Endothelial cell of umbilical vein (primary cell): Measurements from ENCODE around the gene BCOR. TPM values are rescaled to one million over a fixed set of nuclear protein-coding genes. Genes with fewer than 3 reads are reported as not detected.

Experiments
- BruUV-seq: library from RNA; stranded (reverse); fragments of 400-500 nt; replicated peaks from 2 replicates; lab custom pipeline; 2021; lab: Mats Ljungman, UMichigan
- CTCF ChIA-PET: fragments of 300-600, 350-600 bp; sonication (Branson Sonifier 250); formaldehyde crosslinking; loops from one replicate; lab custom pipeline; 2021; ENCODE audit warnings: antibody characterized with exemption, inconsistent platforms; lab: Charles Lee
- POLR2A ChIA-PET: fragments of 300-600, 350-600 bp; sonication (Branson Sonifier 250); formaldehyde crosslinking; loops from one replicate; lab custom pipeline; 2021; ENCODE audit warnings: antibody characterized with exemption, inconsistent platforms; lab: Charles Lee
- DNase-seq: peaks from one replicate; pipeline ENCODE4 v3.0.0-alpha.2; 2011; ENCODE audit warnings: low read depth, low spot score
- FAIRE-seq: peaks from 2 replicates; lab custom pipeline; 2011; peaks lifted over from hg19 to GRCh38; lab: Jason Lieb, UNC
- H2AFZ ChIP-seq: 2 replicates; pipeline ENCODE4 v1.6.0; 2012; ENCODE audit warnings: low read depth, low read length, control low read depth, inconsistent platforms
- H3K27ac ChIP-seq: 2 replicates; pipeline ENCODE4 v1.5.1; 2011; ENCODE audit warnings: low read depth, mild to moderate bottlenecking, control low read depth, low read length, moderate library complexity; ENCODE audit not compliant: insufficient read depth
- H3K27me3 ChIP-seq, 2 experiments: 2 replicates each; pipeline versions ENCODE4 v1.6.0 to v1.6.1; 2011; ENCODE audit warnings: low read length in 2 of 2, mixed read lengths in 1 of 2; ENCODE audit not compliant: control insufficient read depth in 2 of 2, insufficient read depth in 2 of 2
- H3K36me3 ChIP-seq, 2 experiments: 2 replicates in 1 of 2; 3 replicates in 1 of 2; pipeline ENCODE4 v1.5.1; 2011; ENCODE audit warnings: low read length in 2 of 2, mild to moderate bottlenecking in 1 of 2, moderate library complexity in 1 of 2; ENCODE audit not compliant: control insufficient read depth in 2 of 2, insufficient read depth in 2 of 2; ENCODE audit errors: extremely low read depth in 1 of 2
- H3K4me1 ChIP-seq: 3 replicates; pipeline ENCODE4 v1.5.1; 2011; ENCODE audit warnings: mild to moderate bottlenecking, low read length; ENCODE audit not compliant: control insufficient read depth, insufficient read depth; ENCODE audit errors: extremely low read depth
- H3K4me2 ChIP-seq: 2 replicates; pipeline ENCODE4 v1.6.1; 2011; ENCODE audit warnings: low read length, control low read depth, mixed read lengths; ENCODE audit not compliant: insufficient read depth
- H3K4me3 ChIP-seq, 3 experiments: fragments of 200-600 bp in 1 of 3; sonication (generic), shearing (Covaris generic) in 1 of 3; replicated peaks in 1 of 3; 2 replicates each; pipeline ENCODE4 v1.5.1; 2011 to 2016; ENCODE audit warnings: control low read depth in 3 of 3, low read length in 3 of 3, mild to moderate bottlenecking in 2 of 3, inconsistent platforms in 1 of 3, low read depth in 1 of 3, moderate library complexity in 1 of 3; ENCODE audit not compliant: insufficient read depth in 1 of 3
- H3K79me2 ChIP-seq: 2 replicates; pipeline ENCODE4 v1.6.0; 2012; ENCODE audit warnings: low read length, inconsistent platforms; ENCODE audit not compliant: control insufficient read depth, insufficient read depth
- H3K9ac ChIP-seq: replicated peaks from 2 replicates; pipeline ENCODE3; 2011; ENCODE audit warnings: low read length, control low read depth; ENCODE audit not compliant: insufficient read depth; ENCODE audit errors: extremely low read depth
- H3K9me1 ChIP-seq: replicated peaks from 3 replicates; pipeline ENCODE4 v1.6.0; 2011; ENCODE audit warnings: mild to moderate bottlenecking, low read length; ENCODE audit not compliant: control insufficient read depth, insufficient read depth; ENCODE audit errors: extremely low read depth
- H3K9me3 ChIP-seq: replicated peaks from 2 replicates; pipeline ENCODE4 v1.5.1; 2012; ENCODE audit warnings: low read length, inconsistent platforms; ENCODE audit not compliant: control insufficient read depth, insufficient read depth
- H4K20me1 ChIP-seq: replicated peaks from 2 replicates; pipeline ENCODE3; 2011; ENCODE audit warnings: mild to moderate bottlenecking, low read length; ENCODE audit not compliant: control insufficient read depth, insufficient read depth; ENCODE audit errors: extremely low read depth
- EZH2 ChIP-seq: IDR thresholded peaks from 2 replicates; pipeline ENCODE4 v1.6.1; 2012; ENCODE audit warnings: borderline replicate concordance, low read depth, mild to moderate bottlenecking, moderate library complexity, low read length, inconsistent platforms; ENCODE audit not compliant: severe bottlenecking
- FOS ChIP-seq: IDR thresholded peaks from 2 replicates; pipeline ENCODE4 v1.6.1; 2011; ENCODE audit warnings: mild to moderate bottlenecking, low read length, moderate library complexity, borderline replicate concordance; ENCODE audit not compliant: insufficient read depth
- GATA2 ChIP-seq: IDR thresholded peaks from 2 replicates; pipeline ENCODE4 v1.7.0; 2011; ENCODE audit warnings: low read depth, mild to moderate bottlenecking, moderate library complexity, mixed read lengths, low read length; ENCODE audit not compliant: insufficient read length, insufficient read depth
- JUN ChIP-seq: IDR thresholded peaks from 2 replicates; pipeline ENCODE4 v1.6.1; 2011; ENCODE audit warnings: borderline replicate concordance, low read depth; ENCODE audit not compliant: insufficient read length, insufficient read depth
- MYC ChIP-seq: IDR thresholded peaks from one replicate; pipeline ENCODE4 v1.6.1; 2011; ENCODE audit warnings: mild to moderate bottlenecking, low read depth, low read length
- POLR2A ChIP-seq: IDR thresholded peaks from 2 replicates; pipeline ENCODE4 v1.6.1; 2012; ENCODE audit warnings: low read depth, mild to moderate bottlenecking, control low read depth, low read length
- POLR2AphosphoS5 ChIP-seq: IDR thresholded peaks from 2 replicates; pipeline ENCODE4 v1.6.1; 2012; ENCODE audit warnings: low read depth, mild to moderate bottlenecking, control low read depth, low read length, moderate library complexity; ENCODE audit not compliant: insufficient read depth
- dilution Hi-C: fragments of 300-500 bp; cut with MboI; formaldehyde crosslinking; loops from one replicate; pipeline ENCODE4 v1.15.0; 2019; ENCODE audit warnings: low sequenced_read_pairs; ENCODE audit not compliant: extremely low pct_ligation_motif_present
- intact Hi-C: fragments of 100-400 bp; cut with micrococcal nuclease; formaldehyde crosslinking; loops from one replicate; pipeline ENCODE4 v1.10.0; 2022
- polyA plus RNA-seq, 4 experiments: library from polyadenylated mRNA; depleted of rRNA in 3 of 4; stranded (reverse) in 3 of 4; unstranded in 1 of 4; fragments of >200 nt; gene quantifications; 2 replicates each; pipeline versions ENCODE4 v1.2.1 to v1.2.3, GENCODE V29; 2011 to 2012; ENCODE audit warnings: missing spikeins in 1 of 4
- total RNA-seq: library from RNA; stranded (reverse); gene quantifications from 2 replicates; pipeline ENCODE4 v1.2.3, GENCODE V29; 2021
- TF ChIP-seq, protein P1 (sequence below), 2 donors: IDR thresholded peaks; 1 replicate in 1 of 2; 2 replicates in 1 of 2; pipeline ENCODE4 v1.5.1; 2011; ENCODE audit warnings: low read length in 2 of 2, mild to moderate bottlenecking in 2 of 2, moderate library complexity in 2 of 2, control low read depth in 1 of 2, inconsistent platforms in 1 of 2, low read depth in 1 of 2; ENCODE audit not compliant: insufficient read depth in 1 of 2; ENCODE audit errors: extremely low read depth in 1 of 2
- TF ChIP-seq, protein P2 (sequence below): IDR thresholded peaks from 2 replicates; pipeline ENCODE4 v1.6.1; 2011; ENCODE audit not compliant: insufficient read depth, insufficient read length

BCOR gene
- total and polyA plus RNA-seq, 2 donors (not counting 3 experiments of a cell fraction or from before 2014, with no cell fraction given) = 10.1 to 24.2 TPM

DNA sequence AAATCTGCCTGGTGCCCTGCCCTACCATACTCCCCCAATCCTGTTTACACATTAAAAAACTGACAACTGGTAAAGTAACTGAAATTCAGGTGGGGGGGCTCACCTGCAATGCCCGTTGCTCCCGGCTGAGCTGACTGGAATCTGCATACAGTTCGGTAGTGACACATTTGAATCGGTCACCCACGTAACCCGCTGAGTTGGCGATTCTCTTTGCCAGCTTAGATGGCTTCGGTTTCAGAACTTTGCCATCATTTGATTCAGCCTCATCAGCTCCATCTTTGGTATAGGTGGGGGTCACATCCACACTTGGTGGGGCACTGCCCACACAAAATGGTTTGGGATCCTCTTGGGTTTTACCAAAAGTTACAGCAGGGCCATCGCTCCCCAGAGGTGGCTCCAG is 25.5 kb downstream of the BCOR start:
- H3K36me3 ChIP-seq = peaks cover 3 to 29% of the 10 kb centered on the region in 2 experiments
- dilution Hi-C loops = no loop called here
- no peak overlapping the region for H3K9ac ChIP-seq
- no peak overlapping the region for H3K4me2 ChIP-seq
- intact Hi-C loops = no loop called here
- ChIA-PET POLR2A (no interaction called here), CTCF (no interaction called here)
- BruUV-seq = no TSS peak
- no peaks in the 10 kb centered on the region for H3K9me3 ChIP-seq
- no peak overlapping the region for H3K27ac ChIP-seq
- H3K4me3 ChIP-seq = no peak overlapping the region
- TF ChIP-seq POLR2AphosphoS5 (no peak), JUN (no peak)
- FAIRE-seq = no peak
- no peaks in the 10 kb centered on the region for H4K20me1 ChIP-seq
- DNase-seq = no peak
- no peaks in the 10 kb centered on the region for H3K27me3 ChIP-seq
- peaks cover 10% of the 10 kb centered on the region for H3K79me2 ChIP-seq
- no peak overlapping the region for H2AFZ ChIP-seq
- H3K4me1 ChIP-seq = no peaks in the 10 kb centered on the region
- no peaks in the 10 kb centered on the region for H3K9me1 ChIP-seq

DNA sequence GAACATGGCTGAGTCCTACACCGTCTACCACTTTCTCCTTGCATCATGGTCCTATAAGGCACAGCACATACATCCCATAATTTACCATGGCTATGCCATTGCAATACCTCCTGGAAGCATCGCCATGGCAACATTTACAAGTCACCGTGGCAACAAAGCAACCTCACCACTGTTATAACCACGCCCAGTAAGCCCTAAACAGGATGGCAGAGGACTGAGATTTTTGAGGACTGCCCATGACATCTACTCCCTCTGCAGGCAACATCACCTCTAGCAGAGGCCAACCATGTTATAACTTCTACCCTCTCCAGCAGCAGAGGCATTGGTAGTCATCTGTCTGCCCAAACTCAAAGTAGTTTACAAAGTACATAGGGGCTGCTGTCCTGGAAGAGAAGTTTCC is 29.7 kb downstream of the BCOR start:
- DNase-seq (no peak), FAIRE-seq (no peak)
- Histone ChIP-seq H3K4me2 (no peak overlapping the region), H3K9ac (no peak overlapping the region), H3K79me2 (peaks cover 10% of the 10 kb centered on the region), H3K4me3 (no peak overlapping the region), H3K27ac (no peak overlapping the region), H4K20me1 (no peaks in the 10 kb centered on the region), H2AFZ (no peak overlapping the region), H3K27me3 (no peaks in the 10 kb centered on the region), H3K36me3 (peaks cover 0 to 19% of the 10 kb centered on the region in 2 experiments), H3K9me3 (no peaks in the 10 kb centered on the region), H3K4me1 (peaks cover 4% of the 10 kb centered on the region), H3K9me1 (no peaks in the 10 kb centered on the region)
- ChIA-PET CTCF (no interaction called here), POLR2A (no interaction called here)
- BruUV-seq = no TSS peak
- TF ChIP-seq FOS (no peak), POLR2A (no peak), MYC (no peak), EZH2 (no peak), GATA2 (no peak), JUN (no peak), POLR2AphosphoS5 (no peak)
- TF ChIP-seq, protein P1, sequence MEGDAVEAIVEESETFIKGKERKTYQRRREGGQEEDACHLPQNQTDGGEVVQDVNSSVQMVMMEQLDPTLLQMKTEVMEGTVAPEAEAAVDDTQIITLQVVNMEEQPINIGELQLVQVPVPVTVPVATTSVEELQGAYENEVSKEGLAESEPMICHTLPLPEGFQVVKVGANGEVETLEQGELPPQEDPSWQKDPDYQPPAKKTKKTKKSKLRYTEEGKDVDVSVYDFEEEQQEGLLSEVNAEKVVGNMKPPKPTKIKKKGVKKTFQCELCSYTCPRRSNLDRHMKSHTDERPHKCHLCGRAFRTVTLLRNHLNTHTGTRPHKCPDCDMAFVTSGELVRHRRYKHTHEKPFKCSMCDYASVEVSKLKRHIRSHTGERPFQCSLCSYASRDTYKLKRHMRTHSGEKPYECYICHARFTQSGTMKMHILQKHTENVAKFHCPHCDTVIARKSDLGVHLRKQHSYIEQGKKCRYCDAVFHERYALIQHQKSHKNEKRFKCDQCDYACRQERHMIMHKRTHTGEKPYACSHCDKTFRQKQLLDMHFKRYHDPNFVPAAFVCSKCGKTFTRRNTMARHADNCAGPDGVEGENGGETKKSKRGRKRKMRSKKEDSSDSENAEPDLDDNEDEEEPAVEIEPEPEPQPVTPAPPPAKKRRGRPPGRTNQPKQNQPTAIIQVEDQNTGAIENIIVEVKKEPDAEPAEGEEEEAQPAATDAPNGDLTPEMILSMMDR (IDR thresholded peaks at IDR 0.05; ENCODE audit: extremely low read depth in 1 of 2, insufficient read depth in 1 of 2, low read depth in 1 of 2, low read length in 2 of 2) = no peak
- TF ChIP-seq, protein P2, sequence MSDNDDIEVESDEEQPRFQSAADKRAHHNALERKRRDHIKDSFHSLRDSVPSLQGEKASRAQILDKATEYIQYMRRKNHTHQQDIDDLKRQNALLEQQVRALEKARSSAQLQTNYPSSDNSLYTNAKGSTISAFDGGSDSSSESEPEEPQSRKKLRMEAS = no peak
- dilution Hi-C loops = no loop called here
- intact Hi-C loops = no loop called here
